RWPE2 (cell line): ENCODE measurements around the gene GPR160.

Experiments
- ATAC-seq: fragments of 200-7000 bp; cut with Tn5 transposase; 3 replicates; pipeline ENCODE4 v1.9.1; 2021; ENCODE audit warnings: low read depth
- DNase-seq: peaks from one replicate; pipeline ENCODE4 v3.0.0-alpha.2; 2020; ENCODE audit warnings: low spot score
- H3K27ac ChIP-seq: fragments of 450-650 bp; 2 replicates; pipeline ENCODE4 v1.5.1; 2017; ENCODE audit warnings: mild to moderate bottlenecking; ENCODE audit not compliant: poor library complexity, severe bottlenecking
- H3K27me3 ChIP-seq: fragments of 250-450 bp; sonication (Bioruptor Pico); 2 replicates; pipeline ENCODE4 v1.5.1; 2021; ENCODE audit warnings: mild to moderate bottlenecking, moderate library complexity; ENCODE audit not compliant: insufficient read depth, poor library complexity, severe bottlenecking
- H3K36me3 ChIP-seq: fragments of 250-450 bp; sonication (Bioruptor Pico); 2 replicates; pipeline ENCODE4 v1.5.1; 2020; ENCODE audit warnings: low read depth, mild to moderate bottlenecking, moderate library complexity
- H3K4me1 ChIP-seq: fragments of 250-450 bp; sonication (Bioruptor Pico); 2 replicates; pipeline ENCODE4 v1.5.1; 2021; ENCODE audit warnings: mild to moderate bottlenecking, moderate library complexity; ENCODE audit not compliant: insufficient read depth, poor library complexity, severe bottlenecking
- H3K4me3 ChIP-seq: fragments of 250-450 bp; sonication (Bioruptor Pico); 2 replicates; pipeline ENCODE4 v1.5.1; 2021; ENCODE audit warnings: mild to moderate bottlenecking, moderate library complexity; ENCODE audit not compliant: severe bottlenecking
- H3K9me3 ChIP-seq: fragments of 250-450 bp; sonication (Bioruptor Pico); 2 replicates; pipeline ENCODE4 v1.5.1; 2021; ENCODE audit warnings: mild to moderate bottlenecking, moderate library complexity; ENCODE audit not compliant: severe bottlenecking
- TF ChIP-seq, protein P1 (sequence below): fragments of 450-650 bp; IDR thresholded peaks from one replicate; pipeline ENCODE4 v1.5.1; 2017; ENCODE audit warnings: mild to moderate bottlenecking, moderate library complexity; ENCODE audit not compliant: poor library complexity, severe bottlenecking

The GPR160 gene

DNA sequence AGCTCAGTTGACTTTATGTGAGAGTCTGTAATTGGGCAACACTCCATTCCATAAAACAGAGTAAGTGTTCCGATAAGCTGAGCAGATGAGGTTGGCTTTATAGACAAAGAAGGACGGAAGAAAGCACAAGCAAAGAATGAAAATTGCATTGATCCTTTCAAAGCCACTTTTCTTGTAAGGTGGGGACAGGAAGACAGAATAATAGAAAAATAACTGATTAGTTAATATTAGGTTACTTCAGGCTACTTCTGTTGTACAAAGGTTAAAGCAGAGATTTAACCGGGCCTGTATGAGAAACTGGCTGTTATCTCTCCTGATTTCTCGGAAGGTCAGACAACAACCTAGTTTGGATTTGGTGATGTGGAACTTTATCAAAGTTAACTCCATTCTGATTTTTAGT lies 15.5 kb upstream of the GPR160 start:
- H3K4me3 ChIP-seq, result no peak overlapping the region
- no peak for DNase-seq
- H3K27me3 ChIP-seq, result no peaks in the 10 kb centered on the region
- H3K9me3 ChIP-seq, result no peaks in the 10 kb centered on the region
- no peak for ATAC-seq
- no peak overlapping the region for H3K27ac ChIP-seq
- no peaks in the 10 kb centered on the region for H3K36me3 ChIP-seq
- H3K4me1 ChIP-seq, result no peaks in the 10 kb centered on the region
- TF ChIP-seq, protein P1, sequence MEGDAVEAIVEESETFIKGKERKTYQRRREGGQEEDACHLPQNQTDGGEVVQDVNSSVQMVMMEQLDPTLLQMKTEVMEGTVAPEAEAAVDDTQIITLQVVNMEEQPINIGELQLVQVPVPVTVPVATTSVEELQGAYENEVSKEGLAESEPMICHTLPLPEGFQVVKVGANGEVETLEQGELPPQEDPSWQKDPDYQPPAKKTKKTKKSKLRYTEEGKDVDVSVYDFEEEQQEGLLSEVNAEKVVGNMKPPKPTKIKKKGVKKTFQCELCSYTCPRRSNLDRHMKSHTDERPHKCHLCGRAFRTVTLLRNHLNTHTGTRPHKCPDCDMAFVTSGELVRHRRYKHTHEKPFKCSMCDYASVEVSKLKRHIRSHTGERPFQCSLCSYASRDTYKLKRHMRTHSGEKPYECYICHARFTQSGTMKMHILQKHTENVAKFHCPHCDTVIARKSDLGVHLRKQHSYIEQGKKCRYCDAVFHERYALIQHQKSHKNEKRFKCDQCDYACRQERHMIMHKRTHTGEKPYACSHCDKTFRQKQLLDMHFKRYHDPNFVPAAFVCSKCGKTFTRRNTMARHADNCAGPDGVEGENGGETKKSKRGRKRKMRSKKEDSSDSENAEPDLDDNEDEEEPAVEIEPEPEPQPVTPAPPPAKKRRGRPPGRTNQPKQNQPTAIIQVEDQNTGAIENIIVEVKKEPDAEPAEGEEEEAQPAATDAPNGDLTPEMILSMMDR, result no peak

DNA sequence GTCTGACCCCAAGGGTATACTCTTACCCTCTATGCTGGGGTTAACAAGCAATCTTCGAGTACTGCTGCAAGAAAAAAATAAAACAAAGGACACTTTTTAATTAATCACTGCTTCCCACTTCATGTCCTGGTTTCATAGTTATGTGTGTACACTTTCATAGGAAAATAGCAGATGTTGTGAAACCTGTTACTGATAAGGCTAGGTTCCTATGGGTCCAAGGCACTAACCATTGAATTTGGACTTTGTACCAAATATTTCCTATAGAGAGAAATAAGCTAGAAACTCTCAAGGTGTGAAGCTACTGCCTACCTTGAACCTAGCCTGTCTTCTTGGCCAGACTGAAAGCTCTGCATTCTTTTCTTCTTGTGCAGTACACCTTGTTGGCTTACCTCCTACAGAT lies 14.6 kb upstream of the GPR160 start:
- Histone ChIP-seq H3K36me3 (no peaks in the 10 kb centered on the region), H3K27ac (no peak overlapping the region), H3K4me3 (no peak overlapping the region), H3K27me3 (no peaks in the 10 kb centered on the region), H3K9me3 (no peaks in the 10 kb centered on the region), H3K4me1 (no peaks in the 10 kb centered on the region)
- ATAC-seq (no peak), DNase-seq (no peak)
- TF ChIP-seq, protein P1, result no peak

DNA sequence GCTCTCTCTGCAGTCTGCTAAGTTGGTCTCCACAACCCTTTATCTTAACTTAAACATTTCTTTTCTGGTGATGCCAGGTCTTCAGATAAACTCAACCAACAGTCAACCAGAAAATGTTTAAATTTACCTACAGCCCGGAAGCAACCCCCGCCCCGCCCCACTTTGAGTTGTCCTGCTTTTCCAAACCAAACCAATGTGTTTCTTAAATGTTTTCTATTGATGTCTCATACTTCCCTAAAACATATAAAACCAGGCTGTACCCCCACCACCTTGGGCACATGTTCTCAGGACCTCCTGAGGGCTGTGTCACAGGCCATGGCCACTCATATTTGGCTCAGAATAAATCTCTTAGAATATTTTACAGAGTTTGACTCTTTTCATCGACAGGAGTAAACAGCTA lies 13.2 kb upstream of the GPR160 start:
- DNase-seq (no peak), ATAC-seq (no peak)
- Histone ChIP-seq H3K27me3 (no peaks in the 10 kb centered on the region), H3K4me1 (no peaks in the 10 kb centered on the region), H3K4me3 (no peak overlapping the region), H3K27ac (no peak overlapping the region), H3K9me3 (no peaks in the 10 kb centered on the region), H3K36me3 (no peaks in the 10 kb centered on the region)
- TF ChIP-seq, protein P1, result no peak

DNA sequence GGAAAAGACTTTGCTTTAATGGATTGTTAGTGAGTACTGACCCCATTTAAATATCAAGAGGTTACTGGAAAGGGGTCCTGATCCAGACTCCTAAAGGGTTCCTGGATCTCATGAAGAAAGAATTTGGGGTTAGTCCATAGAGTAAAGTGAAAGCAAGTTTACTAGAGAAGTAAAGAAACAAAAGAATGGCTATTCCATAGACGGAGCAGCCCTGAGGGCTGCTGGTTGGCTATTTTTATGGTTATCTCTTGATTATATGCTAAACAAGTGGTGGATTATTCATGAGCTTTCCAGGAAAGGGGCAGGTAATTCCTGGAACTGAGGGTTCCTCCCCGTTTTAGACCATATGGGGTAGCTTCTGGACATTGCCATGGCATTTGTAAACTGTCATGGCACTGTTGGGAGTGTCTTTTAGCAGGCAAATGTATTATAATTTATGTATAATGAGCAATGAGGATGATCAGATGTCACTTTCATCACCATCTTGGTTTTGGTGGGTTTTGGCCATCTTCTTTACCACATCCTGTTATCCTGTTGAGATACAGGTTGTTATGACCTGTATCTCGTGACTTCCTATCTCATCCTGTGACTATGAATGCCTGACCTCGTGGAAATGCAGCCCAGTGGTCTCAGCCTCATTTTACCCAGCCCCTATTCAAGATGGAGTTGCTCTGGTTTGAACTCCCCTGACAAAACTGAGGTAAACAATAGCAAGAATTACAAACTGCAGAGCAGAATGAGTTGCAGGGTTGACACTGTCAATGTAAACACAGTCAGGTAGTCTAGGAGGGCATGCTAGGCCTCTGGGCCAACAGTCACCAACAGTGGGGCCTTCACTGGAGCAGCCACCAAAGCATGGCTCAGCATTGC lies 10.3 kb upstream of the GPR160 start:
- ATAC-seq, result no peak
- Histone ChIP-seq H3K9me3 (no peaks in the 10 kb centered on the region), H3K36me3 (no peaks in the 10 kb centered on the region), H3K27ac (no peak overlapping the region), H3K27me3 (no peaks in the 10 kb centered on the region), H3K4me1 (no peaks in the 10 kb centered on the region), H3K4me3 (no peak overlapping the region)
- DNase-seq, result no peak
- TF ChIP-seq, protein P1, result no peak

DNA sequence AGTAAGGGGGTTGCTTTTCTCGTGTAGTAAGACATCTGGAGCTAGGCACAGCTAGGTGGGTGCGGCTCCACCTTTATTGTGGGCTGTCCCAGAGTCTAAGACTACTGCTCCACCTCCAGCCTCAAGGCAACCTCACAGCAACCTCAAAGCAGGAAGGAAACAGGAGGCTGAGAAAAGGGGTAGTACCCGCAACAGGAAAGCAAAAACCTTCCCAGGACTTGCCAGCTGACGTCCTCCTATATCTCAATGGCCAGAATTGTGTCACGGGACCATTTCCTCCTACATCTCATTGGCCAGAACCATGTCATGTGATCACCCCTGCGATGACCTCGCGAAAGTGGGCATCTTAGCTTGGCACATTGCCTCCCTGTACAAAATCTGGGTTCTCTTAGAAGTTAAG lies 4.3 kb upstream of the GPR160 start:
- Histone ChIP-seq H3K4me3 (no peak overlapping the region), H3K36me3 (no peaks in the 10 kb centered on the region), H3K9me3 (no peaks in the 10 kb centered on the region), H3K27me3 (peaks cover under 1% of the 10 kb centered on the region), H3K4me1 (no peaks in the 10 kb centered on the region), H3K27ac (no peak overlapping the region)
- DNase-seq (no peak), ATAC-seq (no peak)
- TF ChIP-seq, protein P1, result no peak
